ENCODE measurements around the gene DYNAP. TPM values are rescaled to one million over a fixed set of nuclear protein-coding genes. Genes with fewer than 3 reads are reported as not detected.

The DYNAP gene, protein sequence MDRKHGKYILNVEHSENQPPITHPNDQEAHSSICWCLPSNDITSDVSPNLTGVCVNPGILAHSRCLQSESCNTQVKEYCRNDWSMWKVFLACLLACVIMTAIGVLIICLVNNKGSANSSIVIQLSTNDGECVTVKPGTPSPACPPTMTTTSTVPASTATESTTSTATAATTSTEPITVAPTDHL
- total RNA-seq = not detected in 2 replicates

DNA sequence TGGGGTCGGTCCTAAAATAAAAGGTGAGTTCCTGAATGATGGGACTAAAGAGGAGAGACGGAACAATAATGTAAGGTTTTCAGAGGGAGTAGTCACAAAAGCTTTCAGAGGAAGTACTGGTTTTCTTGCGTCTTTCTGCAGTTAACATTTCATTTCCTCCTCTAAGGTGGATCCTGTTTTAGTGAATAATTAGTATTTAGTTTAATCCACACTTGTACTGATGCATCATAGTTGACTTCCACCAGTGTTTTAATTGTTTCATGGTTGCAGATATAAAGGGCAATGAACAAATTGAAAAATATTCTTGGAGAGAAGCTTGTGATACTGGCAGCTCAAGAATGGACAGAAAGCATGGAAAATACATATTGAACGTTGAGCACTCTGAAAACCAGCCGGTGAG is at the start of gene DYNAP:
Gene DYNAP (plus strand): TSS at position 301 of the 400 bp plus-strand sequence. CDS start 38 bp downstream, at position 339.

Other genes with a start within 250 kb of the DYNAP start
- gene STARD6, start 233.4 kb upstream of the DYNAP start, total RNA-seq = not detected in 2 replicates
- gene C18orf54, start 233.3 kb upstream of the DYNAP start, total RNA-seq = 1.3 and 1.6 TPM in 2 replicates
- 1.8 and 5.1 TPM in 2 replicates for gene RAB27B, start 237.2 kb downstream of the DYNAP start, total RNA-seq